ENCODE data around the gene GLI1. TPM values are rescaled to one million over a fixed set of nuclear protein-coding genes. Genes with fewer than 3 reads are reported as not detected.
"Not testable (repeated sequence)": the region's sequence is repeated elsewhere in the genome, so short reads cannot be mapped to it uniquely, and the experiment has no call there.

The GLI1 gene
- polyA plus RNA-seq, 1 of the 3 experiments (the other 2 are of a cell fraction), result 0.90 TPM

- H3K79me2 ChIP-seq (ENCODE audit: insufficient read depth), result peaks cover 40% of the 10 kb centered on the region
- no peak overlapping the region for H3K4me3 ChIP-seq (ENCODE audit: low read depth in 2 of 2, low read length in 1 of 2)
- DNase-seq, result no peak
- H3K9me2 ChIP-seq, result no peaks in the 10 kb centered on the region
- H3F3A ChIP-seq (replicated peaks; ENCODE audit: insufficient read depth), result peaks cover 7% of the 10 kb centered on the region
- H2AFZ ChIP-seq (ENCODE audit: low read depth), result no peak overlapping the region
- 92% methylated on average over 15 of the region's 15 CpGs for WGBS (ENCODE audit: low lambda C conversion rate)
- POLR2A ChIA-PET, result interaction anchor here (1.6 kb wide), 1 partner anchor 28 kb away, joined by 4 read pairs; the partner anchor contains the start of gene DDIT3
- H3K9me3 ChIP-seq, result no peaks in the 10 kb centered on the region
- H3K9ac ChIP-seq, result no peak overlapping the region
- peaks cover 37 to 54% of the 10 kb centered on the region in 2 experiments for H3K36me3 ChIP-seq (replicated peaks in 1 of 2; ENCODE audit: control insufficient read depth in 1 of 2, insufficient read depth in 2 of 2, low read length in 1 of 2)
- H3K4me2 ChIP-seq, result no peak overlapping the region
- H3K4me1 ChIP-seq (ENCODE audit: control insufficient read depth in 1 of 2, insufficient read depth in 2 of 2, low read depth in 1 of 2, low read length in 1 of 2), result peaks cover 6 to 9% of the 10 kb centered on the region in 2 experiments; a peak in 3 of 4 replicates
- TF ChIP-seq RCOR1 (IDR thresholded peaks at IDR 0.05; ENCODE audit: low read length) (no peak), MEF2A (IDR thresholded peaks at IDR 0.05; ENCODE audit: borderline replicate concordance, low read depth) (no peak), POLR2AphosphoS5 (IDR thresholded peaks at IDR 0.05; ENCODE audit: low read depth, low read length) (no peak), MXI1 (IDR thresholded peaks at IDR 0.05; ENCODE audit: low read depth, low read length) (no peak), TCF12 (IDR thresholded peaks at IDR 0.05) (no peak), CTCF (IDR thresholded peaks at IDR 0.05) (peak; percentile 31; the same call in 1 of the 2 replicates)
- CTCF ChIA-PET, result interaction anchor here (0.9 to 1.9 kb wide), 3 partner anchors 10 to 25 kb away, joined by 3 to 7 read pairs (median 3); no protein-coding TSS in a partner anchor
- H3K27me3 ChIP-seq (ENCODE audit: insufficient read depth), result no peaks in the 10 kb centered on the region
- H3K27ac ChIP-seq (ENCODE audit: low read depth in 2 of 2, low read length in 1 of 2), result no peak overlapping the region
- H4K20me1 ChIP-seq (ENCODE audit: insufficient read depth), result 0 out of 2 replicates have a peak, but pooled peaks cover 4% of the 10 kb centered on the region
These were observed 32.1 kb downstream of the GLI1 start for GRCh38 chr12:57491393-57492280.

GRCh38 chr12:57495051-57495701 lies 35.6 kb downstream of the GLI1 start:
- peaks cover 10% of the 10 kb centered on the region for H3F3A ChIP-seq (replicated peaks; ENCODE audit: insufficient read depth)
- H4K20me1 ChIP-seq (ENCODE audit: insufficient read depth); H3K9ac ChIP-seq; H3K27me3 ChIP-seq (ENCODE audit: insufficient read depth); H3K9me2 ChIP-seq; H3K4me2 ChIP-seq; H3K9me3 ChIP-seq; H3K4me1 ChIP-seq (ENCODE audit: control insufficient read depth in 1 of 2, insufficient read depth in 2 of 2, low read depth in 1 of 2, low read length in 1 of 2); CTCF ChIA-PET; DNase-seq; H3K27ac ChIP-seq (ENCODE audit: low read depth in 2 of 2, low read length in 1 of 2); H3K4me3 ChIP-seq (ENCODE audit: low read depth in 2 of 2, low read length in 1 of 2); POLR2A ChIA-PET; H2AFZ ChIP-seq (ENCODE audit: low read depth): not testable (repeated sequence)
- peaks cover 51 to 70% of the 10 kb centered on the region in 2 experiments for H3K36me3 ChIP-seq (replicated peaks in 1 of 2; ENCODE audit: control insufficient read depth in 1 of 2, insufficient read depth in 2 of 2, low read length in 1 of 2)
- peaks cover 20% of the 10 kb centered on the region for H3K79me2 ChIP-seq (ENCODE audit: insufficient read depth)
- 96% methylated on average over 19 of the region's 48 CpGs for WGBS (ENCODE audit: low lambda C conversion rate)

GRCh38 chr12:57496822-57497221 lies 37.2 kb downstream of the GLI1 start:
- CTCF ChIA-PET, result interaction anchor here (0.6 to 1.4 kb wide), 6 partner anchors 18 to 283 kb away, joined by 3 to 5 read pairs (median 4); partner anchors contain the start of gene GLI1
- Histone ChIP-seq H3K4me1 (ENCODE audit: control insufficient read depth in 1 of 2, insufficient read depth in 2 of 2, low read depth in 1 of 2, low read length in 1 of 2) (no peaks in the 10 kb centered on the region), H3K4me3 (ENCODE audit: low read depth in 2 of 2, low read length in 1 of 2) (no peak overlapping the region), H3K9me2 (no peaks in the 10 kb centered on the region), H3K4me2 (no peak overlapping the region), H3K27me3 (ENCODE audit: insufficient read depth) (no peaks in the 10 kb centered on the region), H3K9ac (no peak overlapping the region), H4K20me1 (ENCODE audit: insufficient read depth) (no peaks in the 10 kb centered on the region), H3F3A (replicated peaks; ENCODE audit: insufficient read depth) (peaks cover 7% of the 10 kb centered on the region), H2AFZ (ENCODE audit: low read depth) (no peak overlapping the region), H3K9me3 (no peaks in the 10 kb centered on the region), H3K36me3 (replicated peaks in 1 of 2; ENCODE audit: control insufficient read depth in 1 of 2, insufficient read depth in 2 of 2, low read length in 1 of 2) (peaks cover 47 to 70% of the 10 kb centered on the region in 2 experiments), H3K79me2 (ENCODE audit: insufficient read depth) (peaks cover 11% of the 10 kb centered on the region; the same call in 1 of the 2 replicates), H3K27ac (ENCODE audit: low read depth in 2 of 2, low read length in 1 of 2) (no peak overlapping the region)
- POLR2A ChIA-PET, result interaction anchor here (1.3 to 1.5 kb wide), 4 partner anchors 9 to 23 kb away, joined by 3 to 8 read pairs (median 5); partner anchors contain the start of gene DDIT3
- TF ChIP-seq RAD21 (IDR thresholded peaks at IDR 0.05; ENCODE audit: low read length), result no peak
- DNase-seq, result no peak

Data from SK-N-SH (cell line).